CD14-positive monocyte (primary cell): ENCODE data around the gene CHST11. TPM values are rescaled to one million over a fixed set of nuclear protein-coding genes. Genes with fewer than 3 reads are reported as not detected.

Experiments
- DNase-seq, 3 donors: peaks; one replicate each; pipeline ENCODE4 v3.0.0-alpha.2; 2011 to 2022
- H2AFZ ChIP-seq: 2 replicates; pipeline ENCODE4 v1.6.0; 2012; ENCODE audit warnings: mild to moderate bottlenecking, low read depth, low read length, inconsistent platforms; ENCODE audit not compliant: insufficient read depth, poor library complexity, severe bottlenecking
- H3K27ac ChIP-seq, 2 donors: 1 replicate in 1 of 2; 2 replicates in 1 of 2; pipeline ENCODE4 v1.5.1; 2012 to 2013; ENCODE audit warnings: low read length in 2 of 2, control low read depth in 1 of 2, inconsistent platforms in 1 of 2, low read depth in 1 of 2, mild to moderate bottlenecking in 1 of 2
- H3K27me3 ChIP-seq, 2 donors: one replicate each; pipeline versions ENCODE4 v1.6.0 to v1.6.1; 2011 to 2013; ENCODE audit warnings: low read length in 2 of 2; ENCODE audit not compliant: control insufficient read depth in 2 of 2, insufficient read depth in 2 of 2
- H3K36me3 ChIP-seq, 2 donors: replicated peaks in 1 of 2; 1 replicate in 1 of 2; 2 replicates in 1 of 2; pipeline versions ENCODE4 v1.5.1 to v1.6.1; 2012 to 2013; ENCODE audit warnings: low read length in 2 of 2, control low read depth in 1 of 2, inconsistent platforms in 1 of 2, mild to moderate bottlenecking in 1 of 2; ENCODE audit not compliant: insufficient read depth in 2 of 2, control insufficient read depth in 1 of 2
- H3K4me1 ChIP-seq, 2 donors: 1 replicate in 1 of 2; 2 replicates in 1 of 2; pipeline versions ENCODE4 v1.5.1 to v1.6.1; 2012 to 2013; ENCODE audit warnings: low read length in 2 of 2, control low read depth in 1 of 2, inconsistent platforms in 1 of 2, mild to moderate bottlenecking in 1 of 2, moderate library complexity in 1 of 2; ENCODE audit not compliant: insufficient read depth in 2 of 2, control insufficient read depth in 1 of 2
- H3K4me2 ChIP-seq: replicated peaks from 2 replicates; pipeline ENCODE3; 2012; ENCODE audit warnings: low read length, moderate library complexity, mild to moderate bottlenecking; ENCODE audit not compliant: poor library complexity, severe bottlenecking; ENCODE audit errors: extremely low read depth
- H3K4me3 ChIP-seq, 3 experiments: fragments of 200-600 bp in 1 of 3; sonication (generic) in 1 of 3; replicated peaks in 1 of 3; 1 replicate in 2 of 3; 2 replicates in 1 of 3; pipeline ENCODE4 v1.5.1; 2011 to 2013; ENCODE audit warnings: low read length in 3 of 3, mild to moderate bottlenecking in 3 of 3, control low read depth in 2 of 3, low read depth in 2 of 3, inconsistent platforms in 1 of 3, moderate library complexity in 1 of 3
- H3K79me2 ChIP-seq: 2 replicates; pipeline ENCODE4 v1.6.0; 2012; ENCODE audit warnings: mild to moderate bottlenecking, control low read depth, inconsistent platforms, low read length, moderate library complexity; ENCODE audit not compliant: insufficient read depth
- H3K9ac ChIP-seq: 2 replicates; pipeline ENCODE4 v1.6.0; 2017; ENCODE audit warnings: low read length, mild to moderate bottlenecking; ENCODE audit not compliant: insufficient read depth, poor library complexity, severe bottlenecking
- H3K9me3 ChIP-seq, 2 donors: replicated peaks in 1 of 2; 1 replicate in 1 of 2; 2 replicates in 1 of 2; pipeline versions ENCODE4 v1.5.1 to v1.6.1; 2012 to 2013; ENCODE audit warnings: low read length in 2 of 2, control low read depth in 1 of 2; ENCODE audit not compliant: control insufficient read depth in 1 of 2, insufficient read depth in 1 of 2
- H4K20me1 ChIP-seq: 2 replicates; pipeline ENCODE4 v1.6.0; 2012; ENCODE audit warnings: mild to moderate bottlenecking, low read length, control low read depth, moderate library complexity; ENCODE audit not compliant: insufficient read depth
- H3K27ac Mint-ChIP-seq, 7 donors: one replicate each; pipeline ENCODE4 v1.8.0; 2020; ENCODE audit warnings: mild to moderate bottlenecking in 7 of 7, mixed read lengths in 7 of 7, moderate library complexity in 6 of 7, inconsistent platforms in 2 of 7
- H3K27me3 Mint-ChIP-seq, 3 donors: one replicate each; pipeline ENCODE4 v1.8.0; 2021 to 2022; ENCODE audit warnings: low read depth in 3 of 3, mild to moderate bottlenecking in 3 of 3, mixed read lengths in 3 of 3, moderate library complexity in 3 of 3, inconsistent platforms in 1 of 3
- H3K36me3 Mint-ChIP-seq, 2 donors: one replicate each; pipeline ENCODE4 v1.8.0; 2020; ENCODE audit warnings: mixed read lengths in 2 of 2, inconsistent platforms in 1 of 2, mild to moderate bottlenecking in 1 of 2
- H3K4me1 Mint-ChIP-seq: one replicate; pipeline ENCODE4 v1.8.0; 2020; ENCODE audit warnings: mild to moderate bottlenecking, mixed read lengths
- H3K4me3 Mint-ChIP-seq, 2 donors: one replicate each; pipeline ENCODE4 v1.8.0; 2020; ENCODE audit warnings: mild to moderate bottlenecking in 2 of 2, mixed read lengths in 2 of 2, moderate library complexity in 1 of 2
- H3K9me3 Mint-ChIP-seq, 7 donors: one replicate each; pipeline ENCODE4 v1.8.0; 2020 to 2022; ENCODE audit warnings: mixed read lengths in 7 of 7, mild to moderate bottlenecking in 6 of 7, moderate library complexity in 6 of 7, inconsistent platforms in 2 of 7
- WGBS: methylation state at CpG from one replicate; pipeline ENCODE4 v1.1.5; 2013; ENCODE audit warnings: missing lambda C conversion rate; ENCODE audit not compliant: insufficient coverage; 5-methylcytosine and 5-hydroxymethylcytosine counted together
- intact Hi-C, 2 donors: fragments of 100-400 bp; cut with micrococcal nuclease; formaldehyde crosslinking; loops; one replicate each; pipeline versions ENCODE4 v1.15.0 to v1.15.1; 2023
- polyA plus RNA-seq, 3 donors: library from polyadenylated mRNA; depleted of rRNA in 1 of 3; unstranded in 2 of 3; stranded (reverse) in 1 of 3; fragments of 300-500 nt in 2 of 3; fragments of >200 nt in 1 of 3; fragmentation: Illumina TruSeq in 2 of 3; gene quantifications; 1 replicate in 2 of 3; 2 replicates in 1 of 3; pipeline ENCODE4 v1.2.3, GENCODE V29; 2012 to 2021
- TF ChIP-seq, protein P1 (sequence below): fragments of 200-600 bp; IDR thresholded peaks from one replicate; pipeline ENCODE4 v1.8.0; 2022; ENCODE audit warnings: antibody characterized with exemption, mild to moderate bottlenecking

The CHST11 gene
- polyA plus RNA-seq, 3 donors: 44.4 to 66.6 (median 48.4) TPM

DNA sequence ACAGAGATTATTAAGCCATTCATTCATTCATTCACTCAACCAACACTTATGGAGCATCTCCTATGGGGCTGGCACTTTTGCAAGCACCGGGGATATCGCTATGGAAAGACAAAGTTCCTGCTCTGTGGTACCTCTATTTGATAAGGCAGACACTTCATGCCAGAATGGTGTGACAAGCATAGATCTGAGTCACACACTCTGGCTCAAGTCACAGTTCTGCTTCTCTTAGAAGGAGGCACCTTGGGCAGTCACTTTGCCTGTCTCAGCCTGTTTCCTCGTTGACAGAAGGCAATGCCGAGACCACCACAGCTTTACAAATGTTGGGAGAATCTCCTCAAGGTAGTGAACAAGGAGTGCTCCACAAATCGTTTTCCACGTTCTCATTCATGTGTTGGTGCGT is 296.1 kb downstream of the CHST11 start:
- Histone ChIP-seq H3K4me3 (no peak overlapping the region), H3K4me1 (peaks cover 53 to 55% of the 10 kb centered on the region in 2 donors), H3K27ac (peak overlapping the region in 1 of 2 donors; percentile 17), H3K27me3 (no peaks in the 10 kb centered on the region), H3K4me2 (no peak overlapping the region), H4K20me1 (peaks cover 51% of the 10 kb centered on the region), H3K9ac (no peak overlapping the region), H3K79me2 (peaks cover 92% of the 10 kb centered on the region), H3K9me3 (no peaks in the 10 kb centered on the region), H2AFZ (no peak overlapping the region), H3K36me3 (peaks cover 11 to 24% of the 10 kb centered on the region in 2 donors)
- 72% methylated on average over 4 of the region's 7 CpGs for WGBS
- H3K9me3 Mint-ChIP-seq: peaks cover 0 to 2% (median 0%) of the 10 kb centered on the region in 7 donors
- H3K27me3 Mint-ChIP-seq: no peaks in the 10 kb centered on the region
- H3K4me1 Mint-ChIP-seq: peaks cover 48% of the 10 kb centered on the region
- intact Hi-C loops: no loop called here
- H3K36me3 Mint-ChIP-seq: peaks cover 40 to 42% of the 10 kb centered on the region in 2 donors
- TF ChIP-seq, protein P1, sequence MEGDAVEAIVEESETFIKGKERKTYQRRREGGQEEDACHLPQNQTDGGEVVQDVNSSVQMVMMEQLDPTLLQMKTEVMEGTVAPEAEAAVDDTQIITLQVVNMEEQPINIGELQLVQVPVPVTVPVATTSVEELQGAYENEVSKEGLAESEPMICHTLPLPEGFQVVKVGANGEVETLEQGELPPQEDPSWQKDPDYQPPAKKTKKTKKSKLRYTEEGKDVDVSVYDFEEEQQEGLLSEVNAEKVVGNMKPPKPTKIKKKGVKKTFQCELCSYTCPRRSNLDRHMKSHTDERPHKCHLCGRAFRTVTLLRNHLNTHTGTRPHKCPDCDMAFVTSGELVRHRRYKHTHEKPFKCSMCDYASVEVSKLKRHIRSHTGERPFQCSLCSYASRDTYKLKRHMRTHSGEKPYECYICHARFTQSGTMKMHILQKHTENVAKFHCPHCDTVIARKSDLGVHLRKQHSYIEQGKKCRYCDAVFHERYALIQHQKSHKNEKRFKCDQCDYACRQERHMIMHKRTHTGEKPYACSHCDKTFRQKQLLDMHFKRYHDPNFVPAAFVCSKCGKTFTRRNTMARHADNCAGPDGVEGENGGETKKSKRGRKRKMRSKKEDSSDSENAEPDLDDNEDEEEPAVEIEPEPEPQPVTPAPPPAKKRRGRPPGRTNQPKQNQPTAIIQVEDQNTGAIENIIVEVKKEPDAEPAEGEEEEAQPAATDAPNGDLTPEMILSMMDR: no peak
- no peak overlapping the region for H3K4me3 Mint-ChIP-seq
- peak; percentile 26 to 66 (median 53) for DNase-seq
- H3K27ac Mint-ChIP-seq: peak overlapping the region in 6 of 7 donors; percentile 7 to 89 (median 58)

- no peak overlapping the region for H3K4me2 ChIP-seq
- H2AFZ ChIP-seq: no peak overlapping the region
- DNase-seq: no peak
- TF ChIP-seq, protein P1: no peak
- H3K36me3 Mint-ChIP-seq: peaks cover 68 to 79% of the 10 kb centered on the region in 2 donors
- H3K36me3 ChIP-seq: peaks cover 23 to 48% of the 10 kb centered on the region in 2 donors
- H3K9me3 ChIP-seq: no peaks in the 10 kb centered on the region
- no peak overlapping the region for H3K4me3 ChIP-seq
- peaks cover 13 to 14% of the 10 kb centered on the region in 2 donors for H3K4me1 ChIP-seq
- H3K4me3 Mint-ChIP-seq: no peak overlapping the region
- peaks cover 22% of the 10 kb centered on the region for H3K4me1 Mint-ChIP-seq
- H3K27ac Mint-ChIP-seq: peak overlapping the region in 2 of 7 donors; percentile 0 to 37
- H3K79me2 ChIP-seq: peaks cover 59% of the 10 kb centered on the region
- H3K27me3 Mint-ChIP-seq: peaks cover 0 to 3% (median 2%) of the 10 kb centered on the region in 3 donors
- H3K9me3 Mint-ChIP-seq: peaks cover 0 to 2% (median 0%) of the 10 kb centered on the region in 7 donors
- H3K27me3 ChIP-seq: no peaks in the 10 kb centered on the region
- no peak overlapping the region for H3K27ac ChIP-seq
- 98% methylated on average over 20 of the region's 20 CpGs for WGBS
- intact Hi-C loops: loop anchor here in 1 of 2 donors (5.0 kb wide), 1 partner anchor 35 kb away; no protein-coding TSS in a partner anchor
- peaks cover 85% of the 10 kb centered on the region for H4K20me1 ChIP-seq
- H3K9ac ChIP-seq: no peak overlapping the region
Observed at GRCh38 chr12:104756901-104757300, 300.2 kb downstream of the CHST11 start.
